Erythroblast (primary cell): Measurements from ENCODE around the gene CRYBG2.

ENCODE experiments used
- GATA1 ChIP-seq: IDR thresholded peaks from 2 replicates; pipeline ENCODE4 v1.6.1; 2011; ENCODE audit warnings: low read depth, mild to moderate bottlenecking, control low read depth, low read length, moderate library complexity
- POLR2A ChIP-seq: IDR thresholded peaks from 2 replicates; pipeline ENCODE4 v1.6.1; 2011; ENCODE audit warnings: mild to moderate bottlenecking, low read length

DNA sequence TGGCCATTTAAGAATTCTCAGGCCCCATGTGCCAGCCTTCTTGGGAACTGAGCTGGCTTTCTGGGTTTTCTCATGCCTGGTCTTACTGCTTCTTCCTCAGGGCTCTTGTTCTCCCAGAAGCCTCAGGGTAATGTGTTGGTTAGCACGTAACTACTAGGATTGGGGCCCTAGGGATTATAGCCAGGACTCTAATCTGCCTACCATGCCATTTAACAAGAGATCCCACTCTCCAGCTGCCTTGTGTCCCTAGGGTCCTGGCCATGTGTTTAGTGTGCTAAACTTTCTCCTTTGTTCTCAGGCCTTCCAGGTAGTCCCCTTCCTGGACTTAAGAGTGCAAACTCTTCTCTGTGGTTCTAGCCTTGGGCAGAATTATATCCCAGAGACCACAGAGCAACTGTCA lies 76.2 kb downstream of the CRYBG2 start:
- TF ChIP-seq POLR2A (no peak), GATA1 (no peak)
